ENCODE data around the gene KRTAP4-1.
"Not testable (repeated sequence)": the region's sequence is repeated elsewhere in the genome, so short reads cannot be mapped to it uniquely, and the experiment has no call there.

Gene KRTAP4-1

GRCh38 chr17:41149652-41149985, 35.1 kb downstream of the KRTAP4-1 start, which contains the start of gene KRTAP4-5:
TSS of gene KRTAP4-5 (minus strand) at chr17:41149825. CDS start at chr17:41149767, 58 bp downstream.
- TF ChIP-seq CTCF (IDR thresholded peaks at IDR 0.05; ENCODE audit: borderline replicate concordance, insufficient read depth, low read depth, low read length): no peak
- no peak within 1 kb of the TSS for H3K4me3 ChIP-seq (ENCODE audit: low read depth, low read length)

GRCh38 chr17:41148971-41149651, 35.6 kb downstream of the KRTAP4-1 start:
- not testable (repeated sequence) for H3K4me3 ChIP-seq (ENCODE audit: low read depth, low read length)

- H3K4me3 ChIP-seq (ENCODE audit: low read depth, low read length): no peak overlapping the region
- no peak for TF ChIP-seq CTCF (IDR thresholded peaks at IDR 0.05; ENCODE audit: borderline replicate concordance, insufficient read depth, low read depth, low read length)
These were observed 37.0 kb downstream of the KRTAP4-1 start for GRCh38 chr17:41147531-41148204.

GRCh38 chr17:41145261-41145660, 39.5 kb downstream of the KRTAP4-1 start:
- TF ChIP-seq CTCF (IDR thresholded peaks at IDR 0.05; ENCODE audit: borderline replicate concordance, insufficient read depth, low read depth, low read length): no peak
- H3K4me3 ChIP-seq (ENCODE audit: low read depth, low read length): no peak overlapping the region

- H3K4me3 ChIP-seq (ENCODE audit: low read depth, low read length): no peak overlapping the region
These were observed 39.9 kb downstream of the KRTAP4-1 start for GRCh38 chr17:41144846-41145245.

GRCh38 chr17:41141361-41141760, 43.4 kb downstream of the KRTAP4-1 start:
- H3K4me3 ChIP-seq (ENCODE audit: low read depth, low read length): no peak overlapping the region
- TF ChIP-seq CTCF (IDR thresholded peaks at IDR 0.05; ENCODE audit: borderline replicate concordance, insufficient read depth, low read depth, low read length): no peak

More at GRCh38 chr17:41144846-41145245, 39.9 kb downstream of the KRTAP4-1 start:
- no peak for TF ChIP-seq CTCF (IDR thresholded peaks at IDR 0.05; ENCODE audit: borderline replicate concordance, insufficient read depth, low read depth, low read length)

- H3K4me3 ChIP-seq (ENCODE audit: low read depth, low read length): no peak within 1 kb of the TSS
- TF ChIP-seq CTCF (IDR thresholded peaks at IDR 0.05; ENCODE audit: borderline replicate concordance, insufficient read depth, low read depth, low read length): no peak
These were observed 44.2 kb downstream of the KRTAP4-1 start, which contains the start of gene KRTAP4-6 for GRCh38 chr17:41140360-41141131. TSS of gene KRTAP4-6 (minus strand) at chr17:41140544. CDS start at chr17:41140487, 57 bp downstream.

- not testable (repeated sequence) for H3K4me3 ChIP-seq (ENCODE audit: low read depth, low read length)
These were observed 44.8 kb downstream of the KRTAP4-1 start for GRCh38 chr17:41139865-41140264.
